GM18519 (cell line): ENCODE data around the gene CIT.
"Not testable (repeated sequence)": the region's sequence is repeated elsewhere in the genome, so short reads cannot be mapped to it uniquely, and the experiment has no call there.

Experiments used
- ATAC-seq: cut with Tn5 transposase; IDR thresholded peaks from one replicate; pipeline ENCODE4 v1.9.1; 2021; ENCODE audit warnings: mild to moderate bottlenecking, moderate library complexity; ENCODE audit not compliant: unreplicated experiment, low FRiP score

The CIT gene

GRCh38 chr12:119710374-119710964, 166.7 kb downstream of the CIT start:
- ATAC-seq, result no peak

- ATAC-seq, result not testable (repeated sequence)
Observed at GRCh38 chr12:119706427-119706826, 170.7 kb downstream of the CIT start.

GRCh38 chr12:119705182-119705581, 171.9 kb downstream of the CIT start:
- no peak for ATAC-seq

- no peak for ATAC-seq
Observed at GRCh38 chr12:119704065-119704747, 172.9 kb downstream of the CIT start.

GRCh38 chr12:119700078-119700477, 177.0 kb downstream of the CIT start:
- no peak for ATAC-seq

- ATAC-seq, result no peak
Observed at GRCh38 chr12:119699199-119699760, 177.8 kb downstream of the CIT start.

- ATAC-seq, result no peak
Observed at GRCh38 chr12:119696943-119697342, 180.2 kb downstream of the CIT start.

- ATAC-seq, result no peak
Observed at GRCh38 chr12:119695034-119695433, 182.1 kb downstream of the CIT start.

- no peak for ATAC-seq
Observed at GRCh38 chr12:119694111-119694510, 183.0 kb downstream of the CIT start.

- no peak for ATAC-seq
Observed at GRCh38 chr12:119693511-119693910, 183.6 kb downstream of the CIT start.

GRCh38 chr12:119692997-119693396, 184.1 kb downstream of the CIT start:
- ATAC-seq, result no peak

- no peak for ATAC-seq
Observed at GRCh38 chr12:119692410-119692809, 184.7 kb downstream of the CIT start.

GRCh38 chr12:119691202-119691810, 185.8 kb downstream of the CIT start:
- ATAC-seq, result no peak

- no peak for ATAC-seq
Observed at GRCh38 chr12:119689935-119690500, 187.1 kb downstream of the CIT start.

GRCh38 chr12:119687879-119688278, 189.2 kb downstream of the CIT start:
- ATAC-seq, result no peak

- ATAC-seq, result no peak
Observed at GRCh38 chr12:119687406-119687805, 189.7 kb downstream of the CIT start.

GRCh38 chr12:119686776-119687175, 190.3 kb downstream of the CIT start:
- no peak for ATAC-seq

- no peak for ATAC-seq
Observed at GRCh38 chr12:119686355-119686754, 190.8 kb downstream of the CIT start.

GRCh38 chr12:119685375-119685774, 191.7 kb downstream of the CIT start:
- no peak for ATAC-seq

GRCh38 chr12:119684711-119685369, 192.3 kb downstream of the CIT start:
- no peak for ATAC-seq

- ATAC-seq, result no peak
Observed at GRCh38 chr12:119683816-119684215, 193.3 kb downstream of the CIT start.
